ENCODE measurements around the gene RAET1E.

GRCh38 chr6:149889326-149889725 is 8.6 kb downstream of the RAET1E start:
- no peak for TF ChIP-seq YY1 (IDR thresholded peaks at IDR 0.05; ENCODE audit: insufficient read depth, insufficient read length)
- no peak for TF ChIP-seq ZNF274 (IDR thresholded peaks at IDR 0.05; ENCODE audit: low read depth, low read length)

Data from NT2/D1 (cell line).